Motor neuron (in vitro differentiated cells): ENCODE results near the gene KCNQ2. TPM values are rescaled to one million over a fixed set of nuclear protein-coding genes. Genes with fewer than 3 reads are reported as not detected.
A peak's percentile ranks its signal among the peaks of the same experiment; 100 is the strongest.

Experiments
- ATAC-seq, 8 experiments: fragments of 200-7000 bp; cut with Tn5 transposase; replicated peaks in 6 of 8; 2 replicates each; pipeline ENCODE4 v1.8.0; 2021; ENCODE audit warnings: mild to moderate bottlenecking in 8 of 8, moderate library complexity in 8 of 8
- H3K27ac ChIP-seq, 2 donors: fragments of 250-450 bp; sonication (Bioruptor Pico); 2 replicates each; pipeline ENCODE4 v1.9.0; 2021; ENCODE audit warnings: antibody characterized with exemption in 2 of 2, mild to moderate bottlenecking in 2 of 2, moderate library complexity in 1 of 2
- H3K4me1 ChIP-seq, 2 donors: fragments of 250-450 bp; sonication (Bioruptor Pico); replicated peaks in 1 of 2; 2 replicates each; pipeline ENCODE4 v1.6.1; 2021; ENCODE audit warnings: antibody characterized with exemption in 2 of 2, mild to moderate bottlenecking in 2 of 2, moderate library complexity in 1 of 2
- H3K4me3 ChIP-seq, 5 donors: fragments of 250-450 bp; sonication (Bioruptor Pico); 2 replicates each; pipeline ENCODE4 v1.9.0; 2021; ENCODE audit warnings: antibody characterized with exemption in 5 of 5, mild to moderate bottlenecking in 5 of 5, moderate library complexity in 4 of 5
- WGBS, 10 experiments: fragments of 450-650 bp; shearing (Covaris generic); methylation state at CpG; one replicate each; pipeline ENCODE4 v1.0.0; 2022; 5-methylcytosine and 5-hydroxymethylcytosine counted together
- in situ Hi-C, 9 experiments: fragments of 400-800 bp; cut with MboI; loops; one replicate each; pipeline ENCODE4 v1.15.0; 2021; ENCODE audit warnings: low sequenced_read_pairs in 9 of 9, low pct_unique_long_range_greater_than_20kb in 2 of 9; ENCODE audit not compliant: unreplicated experiment in 9 of 9
- total RNA-seq, 8 experiments: library from RNA; unstranded; fragments of 300-600 nt; gene quantifications; 2 replicates each; pipeline versions ENCODE4 v1.2.3 to v1.2.4, GENCODE V29; 2022

Gene KCNQ2
- total RNA-seq, 8 experiments from 2014 or later = 0.18 to 124 (median 58.4) TPM

GRCh38 chr20:63448031-63448430 lies 24.4 kb downstream of the KCNQ2 start:
- 16 to 80% (median 40%) methylated on average over 2 to 9 of the region's 18 CpGs; no CpG with 5 or more reads in 5 of the 10 experiments for WGBS, 10 experiments
- in situ Hi-C loops = loop anchor here in 1 of 9 experiments (25.0 kb wide), 1 partner anchor 189 kb away; the partner anchor contains the start of gene GMEB2
- Histone ChIP-seq H3K27ac (peak overlapping the region in 1 of 2 donors; percentile 7), H3K4me3 (no peak overlapping the region), H3K4me1 (peaks cover 42 to 54% of the 10 kb centered on the region in 2 donors)
- ATAC-seq = no peak

- in situ Hi-C loops = loop anchor here in 1 of 9 experiments (25.0 kb wide), 1 partner anchor 190 kb away; the partner anchor contains the start of gene GMEB2
- Histone ChIP-seq H3K27ac (no peak overlapping the region), H3K4me3 (no peak overlapping the region), H3K4me1 (peaks cover 34 to 47% of the 10 kb centered on the region in 2 donors)
- 51 to 100% (median 86%) methylated on average over 3 to 15 of the region's 16 CpGs; no CpG with 5 or more reads in 1 of the 10 experiments for WGBS, 10 experiments
- no peak for ATAC-seq
These were observed 25.1 kb downstream of the KCNQ2 start for GRCh38 chr20:63447320-63447719.

DNA sequence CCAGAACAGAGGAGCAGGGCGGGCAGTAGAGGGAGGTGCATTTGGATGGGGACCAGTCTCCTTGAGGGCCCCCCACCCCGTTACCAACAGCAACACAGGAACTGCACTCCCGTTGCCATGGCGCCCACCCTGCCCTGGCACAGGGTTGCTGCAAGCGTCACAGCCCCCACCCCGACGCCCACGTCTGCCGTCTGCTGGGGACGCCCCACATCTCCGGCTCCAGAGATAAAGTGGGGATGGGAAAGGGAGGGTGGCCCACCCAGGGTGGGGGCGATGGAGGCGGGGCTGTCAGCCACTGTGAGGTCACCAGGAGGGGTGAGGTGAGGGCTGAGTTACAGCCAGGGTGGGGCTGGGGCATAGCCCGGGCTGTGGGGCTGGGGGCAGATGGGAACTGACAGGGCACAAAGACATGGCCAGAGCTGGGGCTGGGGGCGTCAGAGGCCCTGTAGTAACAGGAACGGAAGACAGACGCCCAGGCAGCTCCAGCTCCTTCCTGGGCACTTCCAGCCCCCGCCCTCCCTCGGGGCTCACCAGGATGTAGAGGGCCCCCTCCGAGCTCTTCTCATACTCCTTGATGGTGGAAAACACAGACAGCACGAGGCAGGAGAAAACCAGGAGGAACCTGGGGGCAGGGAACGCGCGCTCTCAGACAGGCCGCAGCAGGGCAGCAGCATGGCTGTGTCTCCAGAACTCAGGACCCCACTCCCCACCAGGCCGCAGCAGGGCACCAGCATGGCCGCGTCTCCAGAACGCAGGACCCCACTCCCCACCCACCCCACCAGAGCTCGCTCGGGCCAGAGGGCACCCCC lies 26.0 kb downstream of the KCNQ2 start:
- peak in 6 of 8 experiments; percentile 31 to 70 (median 68) for ATAC-seq

GRCh38 chr20:63445075-63445734 lies 27.2 kb downstream of the KCNQ2 start:
- no peak for ATAC-seq
- peak overlapping the region in 1 of 2 donors; percentile 56 for H3K27ac ChIP-seq
- in situ Hi-C loops = loop anchor here in 1 of 9 experiments (25.0 kb wide), 1 partner anchor 192 kb away; the partner anchor contains the start of gene GMEB2
- H3K4me1 ChIP-seq = peaks cover 19 to 36% of the 10 kb centered on the region in 2 donors
- H3K4me3 ChIP-seq = no peak overlapping the region
- WGBS, 10 experiments = 93% methylated on average over 6 of the region's 15 CpGs; no CpG with 5 or more reads in 9 of the 10 experiments

More for the DNA sequence above, 26.0 kb downstream of the KCNQ2 start:
- peaks cover 27 to 46% of the 10 kb centered on the region in 2 donors for H3K4me1 ChIP-seq
- H3K4me3 ChIP-seq = no peak overlapping the region
- in situ Hi-C loops = loop anchor here in 1 of 9 experiments (25.0 kb wide), 1 partner anchor 191 kb away; the partner anchor contains the start of gene GMEB2
- WGBS, 10 experiments = 80% methylated on average over 1 of the region's 31 CpGs; no CpG with 5 or more reads in 9 of the 10 experiments
- peak overlapping the region in 1 of 2 donors; percentile 38 for H3K27ac ChIP-seq

- Histone ChIP-seq H3K27ac (no peak overlapping the region), H3K4me1 (peaks cover 19 to 36% of the 10 kb centered on the region in 2 donors), H3K4me3 (no peak overlapping the region)
- 80 to 97% (median 80%) methylated on average over 1 to 6 of the region's 24 CpGs; no CpG with 5 or more reads in 7 of the 10 experiments for WGBS, 10 experiments
- no peak for ATAC-seq
- in situ Hi-C loops = loop anchor here in 1 of 9 experiments (25.0 kb wide), 1 partner anchor 193 kb away; the partner anchor contains the start of gene GMEB2
These were observed 27.9 kb downstream of the KCNQ2 start for GRCh38 chr20:63444548-63444947.

DNA sequence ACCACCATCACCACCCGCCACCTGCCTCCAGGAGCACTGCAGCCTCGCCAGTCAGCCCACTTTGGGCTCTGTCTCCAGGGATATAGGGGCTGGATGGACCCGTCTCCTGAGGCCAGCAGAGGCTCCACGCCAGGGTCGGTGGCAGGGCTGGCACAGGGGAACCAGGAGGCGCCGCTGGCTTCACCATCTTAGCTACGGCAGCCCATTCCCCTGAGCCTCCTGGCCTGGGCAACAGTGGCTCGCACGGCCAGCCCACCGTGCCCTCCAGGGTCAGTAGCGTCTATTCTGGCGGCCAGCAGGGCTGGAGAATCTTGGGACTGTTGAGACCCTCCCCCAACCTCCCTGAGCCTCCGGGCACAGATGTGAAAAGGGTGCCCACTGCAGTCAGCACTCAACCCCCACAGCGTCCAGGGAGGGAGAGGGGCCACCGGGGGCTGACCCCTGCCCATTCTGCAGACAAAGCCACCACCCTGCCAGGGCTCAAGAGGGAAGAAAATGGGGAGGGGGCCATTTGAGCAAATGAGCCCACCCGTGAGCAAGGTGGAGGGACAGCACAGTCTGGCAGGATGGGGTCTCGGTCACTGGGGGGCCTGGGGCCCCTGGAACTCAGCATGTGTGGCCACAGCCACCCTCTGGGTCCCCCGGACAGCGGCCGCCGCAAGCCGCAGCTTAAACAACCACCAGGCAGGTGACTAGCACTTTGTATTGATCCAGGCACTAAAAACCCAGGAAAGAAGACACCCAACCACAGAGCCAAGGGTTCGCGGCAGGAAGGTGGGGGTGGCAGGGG lies 28.7 kb downstream of the KCNQ2 start:
- H3K4me3 ChIP-seq = no peak overlapping the region
- no peak overlapping the region for H3K27ac ChIP-seq
- WGBS, 10 experiments = 48 to 100% (median 83%) methylated on average over 1 to 5 of the region's 25 CpGs; no CpG with 5 or more reads in 4 of the 10 experiments
- in situ Hi-C loops = loop anchor here in 1 of 9 experiments (25.0 kb wide), 1 partner anchor 194 kb away; the partner anchor contains the start of gene GMEB2
- no peak for ATAC-seq
- peaks cover 19 to 36% of the 10 kb centered on the region in 2 donors for H3K4me1 ChIP-seq

- 20 to 100% (median 100%) methylated on average over 1 of the region's 11 CpGs; no CpG with 5 or more reads in 7 of the 10 experiments for WGBS, 10 experiments
- ATAC-seq = peak; percentile 43 to 95 (median 66)
- peaks cover 9 to 21% of the 10 kb centered on the region in 2 donors for H3K4me1 ChIP-seq
- H3K27ac ChIP-seq = no peak overlapping the region
- no peak overlapping the region for H3K4me3 ChIP-seq
- in situ Hi-C loops = loop anchor here in 1 of 9 experiments (25.0 kb wide), 1 partner anchor 195 kb away; the partner anchor contains the start of gene GMEB2
These were observed 30.4 kb downstream of the KCNQ2 start for GRCh38 chr20:63442100-63442493.

GRCh38 chr20:63441136-63442099 lies 31.0 kb downstream of the KCNQ2 start:
- in situ Hi-C loops = loop anchor here in 1 of 9 experiments (25.0 kb wide), 1 partner anchor 196 kb away; the partner anchor contains the start of gene GMEB2
- WGBS, 10 experiments = 0 to 100% (median 65%) methylated on average over 1 to 7 of the region's 22 CpGs; no CpG with 5 or more reads in 4 of the 10 experiments
- Histone ChIP-seq H3K27ac (no peak overlapping the region), H3K4me3 (no peak overlapping the region), H3K4me1 (peaks cover 5 to 14% of the 10 kb centered on the region in 2 donors)
- ATAC-seq = peak in 4 of 8 experiments; percentile 6 to 18 (median 14)

DNA sequence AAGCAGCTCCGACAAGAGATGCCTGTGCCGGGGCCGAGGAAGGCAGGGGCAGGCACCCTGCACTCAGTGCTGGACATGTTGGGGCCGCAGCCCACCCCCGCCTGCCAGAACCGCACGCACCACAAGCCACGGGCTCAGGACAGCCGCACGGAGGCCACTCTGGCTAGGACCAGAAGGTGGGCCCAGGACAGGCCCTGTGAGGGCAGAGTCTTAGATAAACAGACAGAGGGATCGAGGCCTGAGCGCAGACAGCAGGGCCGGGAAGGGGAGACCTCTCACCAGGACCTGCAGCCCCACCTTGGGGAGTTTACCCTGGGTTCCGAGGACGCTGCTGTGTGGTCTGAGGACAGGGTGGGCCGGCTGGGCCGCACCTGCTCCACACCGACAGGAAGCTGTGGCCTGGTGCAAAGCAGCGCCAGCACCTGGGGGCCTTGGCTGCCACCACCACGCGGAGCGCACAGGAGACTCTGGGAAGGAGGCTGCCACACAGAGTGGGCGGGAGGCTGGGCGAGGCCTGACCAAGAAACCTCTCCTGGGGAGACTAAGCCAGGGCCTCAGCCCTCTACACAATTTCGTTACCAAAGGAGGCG lies 32.0 kb downstream of the KCNQ2 start:
- WGBS, 10 experiments = 91 to 100% (median 100%) methylated on average over 1 to 10 of the region's 26 CpGs; no CpG with 5 or more reads in 7 of the 10 experiments
- peak in 1 of 8 experiments; percentile 3 for ATAC-seq
- Histone ChIP-seq H3K27ac (no peak overlapping the region), H3K4me3 (no peak overlapping the region), H3K4me1 (peaks cover 0 to 8% of the 10 kb centered on the region in 2 donors)
- in situ Hi-C loops = loop anchor here in 1 of 9 experiments (25.0 kb wide), 1 partner anchor 197 kb away; the partner anchor contains the start of gene GMEB2

GRCh38 chr20:63439866-63440265 lies 32.6 kb downstream of the KCNQ2 start:
- no peak for ATAC-seq
- 60 to 86% (median 85%) methylated on average over 1 to 9 of the region's 15 CpGs; no CpG with 5 or more reads in 7 of the 10 experiments for WGBS, 10 experiments
- H3K4me3 ChIP-seq = no peak overlapping the region
- in situ Hi-C loops = loop anchor here in 1 of 9 experiments (25.0 kb wide), 1 partner anchor 197 kb away; the partner anchor contains the start of gene GMEB2
- no peak overlapping the region for H3K27ac ChIP-seq
- H3K4me1 ChIP-seq = peaks cover 0 to 8% of the 10 kb centered on the region in 2 donors
